Subcutaneous abdominal adipose tissue (tissue), 5 donors: ENCODE data around the gene PHTF2.
A peak's percentile ranks its signal among the peaks of the same experiment; 100 is the strongest.

Experiments used
- H3K27ac ChIP-seq: one replicate; pipeline ENCODE4 v1.7.0; 2013; ENCODE audit warnings: low read depth, mild to moderate bottlenecking, inconsistent platforms, low read length, moderate library complexity
- H3K27me3 ChIP-seq, 5 donors: one replicate each; pipeline ENCODE4 v1.7.0; 2013; ENCODE audit warnings: low read length in 5 of 5, inconsistent platforms in 1 of 5; ENCODE audit not compliant: control insufficient read depth in 5 of 5, insufficient read depth in 4 of 5
- H3K36me3 ChIP-seq, 5 donors: one replicate each; pipeline ENCODE4 v1.7.0; 2013; ENCODE audit warnings: low read length in 5 of 5; ENCODE audit not compliant: control insufficient read depth in 5 of 5, insufficient read depth in 5 of 5
- H3K4me1 ChIP-seq, 5 donors: one replicate each; pipeline ENCODE4 v1.7.0; 2013; ENCODE audit warnings: low read length in 5 of 5, mild to moderate bottlenecking in 3 of 5, moderate library complexity in 1 of 5; ENCODE audit not compliant: control insufficient read depth in 5 of 5, insufficient read depth in 5 of 5
- H3K4me3 ChIP-seq, 5 donors: one replicate each; pipeline ENCODE4 v1.7.0; 2013; ENCODE audit warnings: low read length in 5 of 5, low read depth in 1 of 5
- H3K9ac ChIP-seq, 5 donors: one replicate each; pipeline ENCODE4 v1.7.0; 2013; ENCODE audit warnings: low read length in 5 of 5, mild to moderate bottlenecking in 4 of 5, moderate library complexity in 3 of 5
- H3K9me3 ChIP-seq, 5 donors: one replicate each; pipeline ENCODE4 v1.7.0; 2013; ENCODE audit warnings: low read length in 5 of 5; ENCODE audit not compliant: control insufficient read depth in 5 of 5
- donor health status: healthy.
- donor health status: healthy.
- donor health status: healthy.
- donor health status: healthy.
- donor health status: healthy.

The PHTF2 gene

DNA sequence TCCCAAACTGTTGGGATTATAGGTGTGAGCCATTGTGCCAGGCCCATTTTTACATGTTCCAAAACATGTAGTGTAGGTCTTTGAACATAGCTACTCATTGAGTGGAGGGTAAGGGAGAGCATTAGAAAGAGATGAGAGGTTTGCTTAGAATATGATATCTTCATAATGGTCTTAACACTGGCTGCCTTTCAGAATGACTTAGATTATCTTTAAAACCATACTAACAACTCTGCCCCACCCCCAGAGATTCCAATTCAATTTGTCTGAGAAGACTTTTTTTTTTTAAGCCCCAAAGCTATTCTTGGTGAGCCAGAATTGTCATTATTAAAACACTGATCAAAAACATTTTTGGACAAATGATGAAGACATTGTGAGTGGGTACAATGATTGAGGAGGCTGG lies 168.9 kb downstream of the PHTF2 start:
- Histone ChIP-seq H3K4me3 (no peak overlapping the region), H3K9me3 (no peaks in the 10 kb centered on the region), H3K4me1 (no peaks in the 10 kb centered on the region), H3K36me3 (no peaks in the 10 kb centered on the region), H3K9ac (no peak overlapping the region), H3K27ac (no peak overlapping the region), H3K27me3 (no peaks in the 10 kb centered on the region)

DNA sequence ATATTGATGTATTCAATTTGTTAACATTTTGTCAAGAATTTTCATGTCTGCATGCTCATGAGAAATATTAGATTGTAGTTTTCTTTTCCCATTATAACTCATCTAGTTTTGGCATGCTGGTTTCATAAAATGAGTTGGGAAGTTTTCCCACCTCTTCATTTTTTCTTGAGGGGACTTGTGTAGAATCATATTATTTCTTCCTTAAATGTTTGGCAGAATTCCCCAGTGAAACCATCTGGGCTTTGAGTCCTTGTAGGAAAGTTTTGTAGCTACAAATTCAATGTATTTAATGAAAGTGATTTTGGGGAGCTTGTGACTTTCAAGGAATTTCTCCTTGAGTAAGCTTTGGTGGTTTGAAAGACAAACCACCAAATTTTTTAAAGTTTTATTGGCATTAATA lies 173.2 kb downstream of the PHTF2 start:
- Histone ChIP-seq H3K27me3 (no peaks in the 10 kb centered on the region), H3K36me3 (no peaks in the 10 kb centered on the region)

DNA sequence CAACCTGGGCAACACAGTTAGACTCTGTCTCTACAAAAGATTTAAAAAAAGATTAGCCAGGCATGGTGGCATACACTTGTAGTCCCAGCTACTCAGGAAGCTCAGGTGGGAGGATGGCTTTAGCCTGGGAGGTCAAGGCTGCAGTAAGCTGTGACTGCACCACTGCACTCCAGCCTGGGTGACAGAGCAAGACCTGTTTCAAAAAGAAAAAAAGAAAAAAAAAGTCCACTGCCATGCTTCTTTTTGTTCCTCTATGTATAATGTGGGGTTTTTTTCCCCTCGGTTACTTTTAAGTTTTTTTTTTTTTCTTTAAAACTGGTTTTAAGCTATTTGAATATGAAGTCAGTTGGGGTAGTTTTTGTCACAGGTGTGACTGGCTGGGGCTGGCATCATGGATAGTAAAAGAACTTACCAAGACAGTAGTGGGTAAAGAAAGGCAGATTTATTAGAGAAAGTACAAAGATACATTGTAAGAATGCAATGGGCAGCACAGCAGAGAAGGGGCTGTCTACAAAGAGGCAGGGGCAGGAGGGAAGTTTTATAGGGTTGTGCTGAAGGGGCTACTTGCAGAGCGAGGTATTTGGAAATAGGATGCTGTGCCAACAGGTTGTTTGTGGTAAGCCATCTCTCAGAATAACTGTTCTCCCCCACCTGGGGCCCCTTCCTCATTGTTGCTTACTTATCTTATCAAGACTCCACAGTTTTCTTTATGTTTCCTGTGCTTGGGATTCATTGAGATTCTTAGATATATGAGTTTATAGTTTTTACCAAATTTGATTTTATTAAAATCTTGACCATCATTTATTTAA lies 177.3 kb downstream of the PHTF2 start:
- Histone ChIP-seq H3K36me3 (no peaks in the 10 kb centered on the region), H3K9ac (no peak overlapping the region), H3K4me1 (no peaks in the 10 kb centered on the region), H3K27ac (no peak overlapping the region), H3K27me3 (no peaks in the 10 kb centered on the region), H3K9me3 (no peaks in the 10 kb centered on the region), H3K4me3 (no peak overlapping the region)

More for the DNA sequence above, 173.2 kb downstream of the PHTF2 start:
- no peak overlapping the region for H3K4me3 ChIP-seq
- no peaks in the 10 kb centered on the region for H3K4me1 ChIP-seq
- H3K9ac ChIP-seq = no peak overlapping the region
- H3K27ac ChIP-seq = no peak overlapping the region
- H3K9me3 ChIP-seq = no peaks in the 10 kb centered on the region

DNA sequence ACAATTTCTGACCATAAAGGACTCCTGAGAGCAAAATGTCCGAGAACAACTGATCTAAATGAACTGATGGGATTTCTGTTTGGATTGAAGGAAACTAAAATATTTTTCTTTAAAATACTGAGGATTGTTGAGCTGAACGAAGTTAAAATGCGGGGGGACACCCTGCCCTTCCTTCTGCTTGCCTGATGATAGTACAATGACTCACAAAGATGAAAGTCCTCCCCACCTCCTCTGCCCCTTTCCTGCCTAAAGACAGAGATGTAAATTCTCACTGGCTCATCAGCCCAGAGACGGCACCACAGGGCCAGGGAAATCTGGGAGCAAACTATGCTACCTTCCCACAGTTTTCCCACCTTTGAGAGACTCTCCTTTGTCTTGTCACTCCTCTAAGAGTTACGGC lies 180.6 kb downstream of the PHTF2 start:
- H3K4me1 ChIP-seq = no peaks in the 10 kb centered on the region
- H3K9ac ChIP-seq = no peak overlapping the region
- no peaks in the 10 kb centered on the region for H3K9me3 ChIP-seq
- no peak overlapping the region for H3K4me3 ChIP-seq
- no peaks in the 10 kb centered on the region for H3K36me3 ChIP-seq
- no peaks in the 10 kb centered on the region for H3K27me3 ChIP-seq
- H3K27ac ChIP-seq = no peak overlapping the region

DNA sequence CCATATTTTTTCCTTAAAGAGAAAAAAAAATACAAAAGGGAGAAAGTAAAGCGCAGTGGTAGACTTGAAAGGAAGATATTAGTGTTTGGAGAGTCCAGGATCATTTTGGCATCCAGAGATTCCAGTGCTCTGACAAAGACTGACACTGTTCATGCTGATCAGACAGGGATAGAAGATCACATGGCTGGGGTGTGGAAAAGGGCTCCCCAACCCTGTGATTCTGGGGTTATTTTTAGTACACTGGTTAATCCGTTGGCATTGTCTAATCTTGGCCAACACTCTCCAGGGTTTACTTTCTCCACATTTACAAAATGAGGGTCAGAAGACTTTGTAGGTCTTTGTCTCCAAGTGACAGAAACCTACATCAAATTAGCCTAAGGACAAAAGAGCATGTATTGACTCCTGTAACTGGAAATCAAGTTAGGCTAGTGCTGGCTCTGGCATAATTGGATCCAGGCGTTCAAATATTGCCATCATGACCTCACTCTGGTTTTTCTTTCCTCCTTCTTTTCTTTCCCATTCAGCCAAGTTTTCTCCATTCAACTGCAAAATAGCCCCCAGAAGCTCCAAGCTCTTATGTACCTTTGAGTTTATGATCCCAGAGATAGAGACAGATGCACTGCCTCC lies 181.6 kb downstream of the PHTF2 start:
- Histone ChIP-seq H3K9me3 (no peaks in the 10 kb centered on the region), H3K27me3 (no peaks in the 10 kb centered on the region), H3K4me1 (no peaks in the 10 kb centered on the region), H3K9ac (no peak overlapping the region), H3K27ac (no peak overlapping the region), H3K4me3 (no peak overlapping the region), H3K36me3 (no peaks in the 10 kb centered on the region)

DNA sequence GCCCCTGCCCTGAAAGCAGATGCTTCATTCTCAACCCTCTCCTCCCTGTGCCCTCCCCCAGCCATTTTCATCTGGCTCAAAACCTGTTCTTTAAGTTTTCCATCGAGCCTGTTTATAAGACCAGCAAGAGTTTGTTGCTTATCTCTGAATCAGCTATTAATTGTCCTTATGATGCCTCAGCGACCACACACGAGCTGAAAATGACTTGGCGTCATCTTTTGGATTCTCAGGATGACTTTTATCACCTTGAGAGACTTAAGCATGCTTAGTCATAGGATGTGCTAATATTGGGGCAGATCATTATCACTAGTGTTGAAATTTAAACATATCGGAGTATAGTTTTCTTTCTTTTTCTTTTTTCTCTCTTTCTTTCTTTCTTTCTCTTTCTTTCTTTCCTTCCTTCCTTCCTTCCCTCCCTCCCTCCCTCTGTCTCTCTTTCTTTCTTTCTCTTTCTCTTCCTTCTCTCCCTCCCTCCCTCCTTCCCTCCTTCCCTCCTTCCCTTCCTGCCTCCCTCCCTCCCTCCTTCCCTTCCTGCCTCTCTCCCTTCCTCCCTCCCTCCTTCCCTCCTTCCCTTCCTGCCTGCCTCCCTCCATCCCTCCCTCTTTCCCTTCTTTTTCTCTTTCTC lies 184.5 kb downstream of the PHTF2 start:
- no peaks in the 10 kb centered on the region for H3K27me3 ChIP-seq
- no peak overlapping the region for H3K4me3 ChIP-seq
- H3K36me3 ChIP-seq = no peaks in the 10 kb centered on the region

DNA sequence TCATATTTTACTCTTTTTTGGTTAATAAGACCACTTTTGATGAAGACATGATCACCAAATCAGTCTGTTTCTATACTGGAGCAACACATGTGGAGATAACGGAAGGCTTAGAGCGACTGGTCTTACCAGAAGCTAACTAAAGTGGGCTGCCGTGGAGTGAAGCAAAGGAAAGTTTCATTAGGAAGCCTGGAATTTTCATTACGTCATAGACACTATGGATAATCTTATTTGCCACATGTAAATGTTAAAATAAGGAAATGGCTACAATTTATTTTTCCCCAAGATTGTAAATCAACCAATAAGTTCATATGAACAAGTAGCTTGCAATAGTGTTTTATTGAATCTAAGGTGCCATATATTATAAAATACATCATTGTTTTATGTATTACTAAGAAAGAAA lies 185.4 kb downstream of the PHTF2 start:
- no peaks in the 10 kb centered on the region for H3K36me3 ChIP-seq
- H3K27me3 ChIP-seq = no peaks in the 10 kb centered on the region
- no peaks in the 10 kb centered on the region for H3K9me3 ChIP-seq
- no peak overlapping the region for H3K4me3 ChIP-seq
- H3K27ac ChIP-seq = no peak overlapping the region
- H3K4me1 ChIP-seq = peaks cover 0 to 12% (median 0%) of the 10 kb centered on the region in 5 donors
- H3K9ac ChIP-seq = no peak overlapping the region

More for the DNA sequence above, 184.5 kb downstream of the PHTF2 start:
- H3K27ac ChIP-seq = no peak overlapping the region
- peaks cover 0 to 12% (median 0%) of the 10 kb centered on the region in 5 donors for H3K4me1 ChIP-seq
- H3K9me3 ChIP-seq = no peaks in the 10 kb centered on the region
- H3K9ac ChIP-seq = no peak overlapping the region

DNA sequence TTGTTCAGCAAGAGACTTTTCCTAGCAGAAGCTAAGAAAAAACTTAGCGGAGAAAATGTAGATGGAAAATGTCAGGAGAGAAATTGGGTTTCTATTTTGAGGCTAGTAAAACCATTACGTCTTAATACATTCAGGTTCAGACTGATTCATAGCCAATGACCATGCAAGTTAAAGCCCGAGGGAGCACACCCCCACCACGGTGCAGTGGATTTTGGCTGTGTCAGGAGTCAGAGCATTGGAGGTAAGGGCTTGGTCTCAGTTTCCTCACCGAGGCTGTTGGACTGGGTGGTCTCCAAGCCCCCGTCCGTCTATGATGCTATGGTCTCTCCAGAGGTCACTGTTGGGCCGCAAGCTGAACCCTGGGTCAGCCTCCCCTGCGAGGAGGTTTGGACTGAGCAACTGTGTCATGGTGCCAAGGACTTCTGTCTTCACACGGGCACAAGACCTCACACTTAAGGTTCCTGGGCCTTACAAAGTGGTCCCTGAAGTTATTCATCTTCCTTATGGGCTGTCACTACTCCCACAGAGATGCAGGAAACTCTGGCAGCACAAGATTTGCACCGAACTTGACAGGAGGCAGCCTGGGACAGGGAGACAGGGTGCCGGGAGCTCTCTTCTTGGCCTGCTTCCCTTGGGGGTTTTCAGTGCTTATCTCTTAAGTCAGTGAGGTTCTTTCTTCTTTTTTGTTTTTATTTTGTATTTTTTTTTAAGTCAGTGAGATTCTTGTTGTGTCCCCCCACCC lies 186.8 kb downstream of the PHTF2 start:
- Histone ChIP-seq H3K9me3 (no peaks in the 10 kb centered on the region), H3K4me3 (no peak overlapping the region), H3K4me1 (peaks cover 0 to 12% (median 0%) of the 10 kb centered on the region in 5 donors), H3K27ac (no peak overlapping the region), H3K9ac (peak overlapping the region in 1 of 5 donors; percentile 8), H3K36me3 (no peaks in the 10 kb centered on the region), H3K27me3 (no peaks in the 10 kb centered on the region)

DNA sequence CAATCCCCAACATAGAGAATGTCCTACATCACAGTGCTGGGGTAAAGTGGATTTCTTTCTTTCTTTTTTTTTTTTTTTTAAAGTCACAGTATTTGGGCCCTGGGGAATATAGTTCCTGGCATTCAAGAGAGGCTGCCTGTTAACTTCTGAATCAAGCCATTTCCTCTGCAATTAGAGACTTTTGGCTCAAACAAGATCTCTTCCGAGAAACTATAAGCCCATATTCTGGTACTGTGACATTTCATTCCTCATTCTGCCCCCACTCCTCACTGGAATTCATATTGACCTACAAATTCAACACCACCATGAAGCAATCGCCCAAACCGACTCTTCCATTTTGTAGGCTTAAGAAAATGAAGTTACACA lies 187.4 kb downstream of the PHTF2 start:
- Histone ChIP-seq H3K36me3 (no peaks in the 10 kb centered on the region), H3K27me3 (no peaks in the 10 kb centered on the region), H3K9ac (peak overlapping the region in 1 of 5 donors; percentile 8), H3K4me1 (peaks cover 0 to 12% (median 0%) of the 10 kb centered on the region in 5 donors), H3K4me3 (no peak overlapping the region), H3K27ac (no peak overlapping the region), H3K9me3 (no peaks in the 10 kb centered on the region)
